ENCODE data around the gene CHAC1. TPM values are rescaled to one million over a fixed set of nuclear protein-coding genes. Genes with fewer than 3 reads are reported as not detected.
"Not testable (repeated sequence)": the region's sequence is repeated elsewhere in the genome, so short reads cannot be mapped to it uniquely, and the experiment has no call there.

Gene CHAC1
- total RNA-seq, 1 donor from 2014 or later: 25.3 TPM

GRCh38 chr15:40960925-40961324 is 7.7 kb downstream of the CHAC1 start:
- no peak for DNase-seq (ENCODE audit: extremely low spot score in 2 of 2)
- intact Hi-C loops (cut with DNase I): no loop called here
- Histone ChIP-seq H3K36me3 (no peaks in the 10 kb centered on the region), H3K27ac (no peak overlapping the region), H3K4me1 (peaks cover 8% of the 10 kb centered on the region), H3K9me3 (no peaks in the 10 kb centered on the region), H3K27me3 (no peaks in the 10 kb centered on the region), H3K4me3 (no peak overlapping the region)
- no peak for TF ChIP-seq POLR2AphosphoS5 (IDR thresholded peaks at IDR 0.05; ENCODE audit: insufficient read depth in 1 of 2, low read depth in 1 of 2)
- no peak for TF ChIP-seq CTCF (IDR thresholded peaks at IDR 0.05)
- no peak for TF ChIP-seq POLR2A (IDR thresholded peaks at IDR 0.05)

GRCh38 chr15:40961740-40962139 is 8.5 kb downstream of the CHAC1 start:
- H3K4me1 ChIP-seq: peaks cover 14% of the 10 kb centered on the region
- not testable (repeated sequence) for H3K27ac ChIP-seq

GRCh38 chr15:40962317-40962716 is 9.0 kb downstream of the CHAC1 start:
- intact Hi-C loops (cut with DNase I); H3K9me3 ChIP-seq; H3K4me3 ChIP-seq; DNase-seq (ENCODE audit: extremely low spot score in 2 of 2); H3K36me3 ChIP-seq; H3K27ac ChIP-seq; H3K27me3 ChIP-seq: not testable (repeated sequence)
- H3K4me1 ChIP-seq: peaks cover 17% of the 10 kb centered on the region

More at GRCh38 chr15:40961740-40962139, 8.5 kb downstream of the CHAC1 start:
- H3K27me3 ChIP-seq; H3K9me3 ChIP-seq; intact Hi-C loops (cut with DNase I); H3K36me3 ChIP-seq; H3K4me3 ChIP-seq; DNase-seq (ENCODE audit: extremely low spot score in 2 of 2): not testable (repeated sequence)

GRCh38 chr15:40963201-40963600 is 9.9 kb downstream of the CHAC1 start:
- no peak overlapping the region for H3K27ac ChIP-seq
- intact Hi-C loops (cut with DNase I): no loop called here
- no peaks in the 10 kb centered on the region for H3K9me3 ChIP-seq
- no peaks in the 10 kb centered on the region for H3K36me3 ChIP-seq
- H3K4me1 ChIP-seq: peaks cover 17% of the 10 kb centered on the region
- no peak for TF ChIP-seq CTCF (IDR thresholded peaks at IDR 0.05)
- no peak for TF ChIP-seq POLR2A (IDR thresholded peaks at IDR 0.05)
- no peak for TF ChIP-seq POLR2AphosphoS5 (IDR thresholded peaks at IDR 0.05; ENCODE audit: insufficient read depth in 1 of 2, low read depth in 1 of 2)
- no peaks in the 10 kb centered on the region for H3K27me3 ChIP-seq
- H3K4me3 ChIP-seq: no peak overlapping the region
- DNase-seq (ENCODE audit: extremely low spot score in 2 of 2): no peak

GRCh38 chr15:40964006-40964405 is 10.7 kb downstream of the CHAC1 start:
- Histone ChIP-seq H3K9me3 (no peaks in the 10 kb centered on the region), H3K36me3 (no peaks in the 10 kb centered on the region), H3K27ac (no peak overlapping the region), H3K4me3 (no peak overlapping the region), H3K27me3 (no peaks in the 10 kb centered on the region), H3K4me1 (peaks cover 17% of the 10 kb centered on the region)
- DNase-seq (ENCODE audit: extremely low spot score in 2 of 2): no peak
- intact Hi-C loops (cut with DNase I): no loop called here
- TF ChIP-seq CTCF (IDR thresholded peaks at IDR 0.05) (no peak), POLR2A (IDR thresholded peaks at IDR 0.05) (no peak), POLR2AphosphoS5 (IDR thresholded peaks at IDR 0.05; ENCODE audit: insufficient read depth in 1 of 2, low read depth in 1 of 2) (no peak)

GRCh38 chr15:40964634-40965033 is 11.4 kb downstream of the CHAC1 start:
- TF ChIP-seq POLR2AphosphoS5 (IDR thresholded peaks at IDR 0.05; ENCODE audit: insufficient read depth in 1 of 2, low read depth in 1 of 2): no peak
- no peak for TF ChIP-seq POLR2A (IDR thresholded peaks at IDR 0.05)
- TF ChIP-seq CTCF (IDR thresholded peaks at IDR 0.05): no peak
- intact Hi-C loops (cut with DNase I): no loop called here

More at GRCh38 chr15:40964634-40965033, 11.4 kb downstream of the CHAC1 start:
- H3K9me3 ChIP-seq: no peaks in the 10 kb centered on the region
- no peaks in the 10 kb centered on the region for H3K36me3 ChIP-seq
- no peaks in the 10 kb centered on the region for H3K27me3 ChIP-seq
- H3K4me1 ChIP-seq: peaks cover 17% of the 10 kb centered on the region
- H3K27ac ChIP-seq: no peak overlapping the region
- no peak for DNase-seq (ENCODE audit: extremely low spot score in 2 of 2)
- H3K4me3 ChIP-seq: no peak overlapping the region
